HepG2 (cell line): ENCODE results near the gene SMCO4. TPM values are rescaled to one million over a fixed set of nuclear protein-coding genes. Genes with fewer than 3 reads are reported as not detected.

Experiments used
- ARID2 ChIP-seq: sonication (generic); formaldehyde crosslinking; IDR thresholded peaks from 2 replicates; pipeline ENCODE4 v1.8.1; 2022; ENCODE audit warnings: mild to moderate bottlenecking, missing genetic modification reagents, borderline replicate concordance
- ATAD3A ChIP-seq: sonication (generic); formaldehyde crosslinking; IDR thresholded peaks from 2 replicates; pipeline ENCODE4 v1.4.0; 2020; ENCODE audit warnings: missing genetic modification reagents
- CBX1 ChIP-seq: IDR thresholded peaks from one replicate; pipeline ENCODE4 v1.6.1; 2016; ENCODE audit warnings: antibody characterized with exemption, low read depth
- GATAD2A ChIP-seq: IDR thresholded peaks from 2 replicates; pipeline ENCODE4 v1.6.1; 2016
- HOXA7 ChIP-seq: sonication (generic); formaldehyde crosslinking; IDR thresholded peaks from 2 replicates; pipeline ENCODE4 v1.8.1; 2022; ENCODE audit warnings: mild to moderate bottlenecking, missing genetic modification reagents, moderate library complexity
- KDM6A ChIP-seq: IDR thresholded peaks from 2 replicates; pipeline ENCODE4 v1.6.1; 2016; ENCODE audit warnings: low read depth
- MEF2D ChIP-seq: sonication (generic); formaldehyde crosslinking; IDR thresholded peaks from 2 replicates; pipeline ENCODE4 v1.5.1; 2020; ENCODE audit warnings: mild to moderate bottlenecking, missing genetic modification reagents
- NPAS2 ChIP-seq: sonication (generic); formaldehyde crosslinking; IDR thresholded peaks from 2 replicates; pipeline ENCODE4 v1.8.0; 2022; ENCODE audit warnings: mild to moderate bottlenecking, missing genetic modification reagents, borderline replicate concordance
- PPARG ChIP-seq: conservative IDR thresholded peaks from 2 replicates; pipeline ENCODE4 v1.6.1; 2016; ENCODE audit warnings: missing biosample characterization, missing genetic modification reagents
- REPIN1 ChIP-seq: sonication (generic); formaldehyde crosslinking; IDR thresholded peaks from 2 replicates; pipeline ENCODE4 v1.8.0; 2022; ENCODE audit warnings: missing genetic modification reagents, low read depth, mild to moderate bottlenecking, borderline replicate concordance
- SMAD1 ChIP-seq: sonication (generic); formaldehyde crosslinking; IDR thresholded peaks from 2 replicates; pipeline ENCODE4 v1.4.0; 2020; ENCODE audit warnings: missing genetic modification reagents, low read depth, mild to moderate bottlenecking, borderline replicate concordance
- U2AF1 ChIP-seq: fragments of 200-400 bp; formaldehyde crosslinking; optimal IDR thresholded peaks from 2 replicates; pipeline ENCODE3; 2017; ENCODE audit warnings: mild to moderate bottlenecking, low read depth, low read length
- YY1 ChIP-seq: IDR thresholded peaks from 2 replicates; pipeline ENCODE4 v1.6.1; 2011; ENCODE audit warnings: low read length, low read depth, moderate library complexity, mild to moderate bottlenecking; ENCODE audit not compliant: insufficient read depth, insufficient replicate concordance
- ZNF350 ChIP-seq: sonication (generic); formaldehyde crosslinking; IDR thresholded peaks from 2 replicates; pipeline ENCODE4 v1.4.0; 2020; ENCODE audit warnings: mild to moderate bottlenecking, low read depth, missing genetic modification reagents, borderline replicate concordance
- ZNF614 ChIP-seq: IDR thresholded peaks from 2 replicates; pipeline ENCODE4 v1.6.1; 2018; ENCODE audit warnings: missing biosample characterization, missing genetic modification reagents, inconsistent platforms, borderline replicate concordance
- ZNF7 ChIP-seq: IDR thresholded peaks from 2 replicates; pipeline ENCODE4 v1.6.1; 2016; ENCODE audit warnings: missing biosample characterization, missing genetic modification reagents
- polyA plus RNA-seq, 8 experiments: library from polyadenylated mRNA; depleted of rRNA in 3 of 8; stranded (reverse) in 7 of 8; unstranded in 1 of 8; fragments of >200 nt; fragmentation: Illumina TruSeq in 4 of 8; extraction: Trizol in 4 of 8; gene quantifications; 2 replicates each; pipeline versions ENCODE4 v1.2.1 to v1.2.3, GENCODE V29; 2011 to 2016; ENCODE audit warnings: low read depth in 4 of 8, missing spikeins in 1 of 8, mixed read lengths in 1 of 8; ENCODE audit not compliant: insufficient read depth in 1 of 8
- total RNA-seq, 5 experiments: library from RNA; depleted of rRNA; stranded (reverse); fragments of >200 nt; fragmentation: Illumina TruSeq; extraction: Trizol; gene quantifications; 2 replicates each; pipeline ENCODE4 v1.2.3, GENCODE V29; 2016; ENCODE audit warnings: low read depth in 1 of 5
- TF ChIP-seq, protein P1 (sequence below): sonication (generic); formaldehyde crosslinking; IDR thresholded peaks from 2 replicates; pipeline ENCODE4 v1.4.0; 2020; ENCODE audit warnings: missing genetic modification reagents
- TF ChIP-seq, protein P2 (sequence below): sonication (generic); formaldehyde crosslinking; IDR thresholded peaks from 2 replicates; pipeline ENCODE4 v1.4.0; 2020; ENCODE audit warnings: missing genetic modification reagents, borderline replicate concordance
- TF ChIP-seq, protein P3 (sequence below): sonication (generic); formaldehyde crosslinking; IDR thresholded peaks from 2 replicates; pipeline ENCODE4 v1.5.0; 2020; ENCODE audit warnings: mild to moderate bottlenecking, missing genetic modification reagents, moderate library complexity
- TF ChIP-seq, protein P4 (sequence below): sonication (generic); formaldehyde crosslinking; IDR thresholded peaks from 2 replicates; pipeline ENCODE4 v1.5.0; 2020; ENCODE audit warnings: mild to moderate bottlenecking, missing genetic modification reagents, borderline replicate concordance
- TF ChIP-seq, protein P5 (sequence below): sonication (generic); formaldehyde crosslinking; IDR thresholded peaks from 2 replicates; pipeline ENCODE4 v1.8.0; 2023; ENCODE audit warnings: mild to moderate bottlenecking, missing genetic modification reagents

SMCO4 gene
- total and polyA plus RNA-seq, 2 of the 13 experiments (the other 11 are each of a cell fraction or from before 2014, with no cell fraction given) = 10.6 to 28.5 TPM

DNA sequence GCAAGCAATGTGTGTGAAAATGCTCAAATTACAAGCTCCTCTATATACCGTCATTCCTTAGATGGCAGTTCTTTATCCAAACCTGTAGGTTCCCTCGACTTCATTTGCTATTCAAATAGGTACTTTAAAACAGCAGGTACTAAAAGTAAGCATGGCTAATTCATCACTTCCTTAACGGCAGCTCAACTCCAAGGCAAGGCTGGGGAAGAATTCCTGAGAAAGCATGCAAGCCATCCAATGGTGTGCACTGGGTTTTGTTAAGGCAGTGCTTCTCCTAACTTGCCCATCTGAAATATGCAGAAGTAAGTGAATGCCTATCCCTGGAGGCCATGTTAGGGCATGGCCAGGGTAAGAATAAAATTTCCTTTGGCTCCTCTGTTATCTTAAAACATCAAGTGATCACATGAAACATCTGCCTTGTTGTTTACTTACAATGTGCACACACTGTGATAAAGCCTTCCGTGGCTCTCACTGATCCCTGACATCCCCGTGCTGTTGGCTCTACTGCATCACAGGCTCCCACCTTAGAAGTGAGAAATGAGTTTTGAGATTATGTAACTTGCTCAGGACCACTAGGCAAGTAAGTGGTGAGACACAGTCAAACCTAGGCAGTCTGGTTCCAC, 52.1 kb downstream of the SMCO4 start (continued):
- TF ChIP-seq CBX1 = no peak
- TF ChIP-seq REPIN1 = no peak
- TF ChIP-seq GATAD2A (CRISPR knock-in tag) = peak; percentile 57
- TF ChIP-seq U2AF1 = no peak
- no peak for TF ChIP-seq YY1
- TF ChIP-seq, protein P1, sequence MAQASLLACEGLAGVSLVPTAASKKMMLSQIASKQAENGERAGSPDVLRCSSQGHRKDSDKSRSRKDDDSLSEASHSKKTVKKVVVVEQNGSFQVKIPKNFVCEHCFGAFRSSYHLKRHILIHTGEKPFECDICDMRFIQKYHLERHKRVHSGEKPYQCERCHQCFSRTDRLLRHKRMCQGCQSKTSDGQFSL (CRISPR knock-in tag) = no peak
- no peak for TF ChIP-seq HOXA7
- TF ChIP-seq, protein P2, sequence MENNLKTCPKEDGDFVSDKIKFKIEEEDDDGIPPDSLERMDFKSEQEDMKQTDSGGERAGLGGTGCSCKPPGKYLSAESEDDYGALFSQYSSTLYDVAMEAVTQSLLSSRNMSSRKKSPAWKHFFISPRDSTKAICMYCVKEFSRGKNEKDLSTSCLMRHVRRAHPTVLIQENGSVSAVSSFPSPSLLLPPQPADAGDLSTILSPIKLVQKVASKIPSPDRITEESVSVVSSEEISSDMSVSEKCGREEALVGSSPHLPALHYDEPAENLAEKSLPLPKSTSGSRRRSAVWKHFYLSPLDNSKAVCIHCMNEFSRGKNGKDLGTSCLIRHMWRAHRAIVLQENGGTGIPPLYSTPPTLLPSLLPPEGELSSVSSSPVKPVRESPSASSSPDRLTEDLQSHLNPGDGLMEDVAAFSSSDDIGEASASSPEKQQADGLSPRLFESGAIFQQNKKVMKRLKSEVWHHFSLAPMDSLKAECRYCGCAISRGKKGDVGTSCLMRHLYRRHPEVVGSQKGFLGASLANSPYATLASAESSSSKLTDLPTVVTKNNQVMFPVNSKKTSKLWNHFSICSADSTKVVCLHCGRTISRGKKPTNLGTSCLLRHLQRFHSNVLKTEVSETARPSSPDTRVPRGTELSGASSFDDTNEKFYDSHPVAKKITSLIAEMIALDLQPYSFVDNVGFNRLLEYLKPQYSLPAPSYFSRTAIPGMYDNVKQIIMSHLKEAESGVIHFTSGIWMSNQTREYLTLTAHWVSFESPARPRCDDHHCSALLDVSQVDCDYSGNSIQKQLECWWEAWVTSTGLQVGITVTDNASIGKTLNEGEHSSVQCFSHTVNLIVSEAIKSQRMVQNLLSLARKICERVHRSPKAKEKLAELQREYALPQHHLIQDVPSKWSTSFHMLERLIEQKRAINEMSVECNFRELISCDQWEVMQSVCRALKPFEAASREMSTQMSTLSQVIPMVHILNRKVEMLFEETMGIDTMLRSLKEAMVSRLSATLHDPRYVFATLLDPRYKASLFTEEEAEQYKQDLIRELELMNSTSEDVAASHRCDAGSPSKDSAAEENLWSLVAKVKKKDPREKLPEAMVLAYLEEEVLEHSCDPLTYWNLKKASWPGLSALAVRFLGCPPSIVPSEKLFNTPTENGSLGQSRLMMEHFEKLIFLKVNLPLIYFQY (CRISPR knock-in tag) = no peak
- TF ChIP-seq, protein P3, sequence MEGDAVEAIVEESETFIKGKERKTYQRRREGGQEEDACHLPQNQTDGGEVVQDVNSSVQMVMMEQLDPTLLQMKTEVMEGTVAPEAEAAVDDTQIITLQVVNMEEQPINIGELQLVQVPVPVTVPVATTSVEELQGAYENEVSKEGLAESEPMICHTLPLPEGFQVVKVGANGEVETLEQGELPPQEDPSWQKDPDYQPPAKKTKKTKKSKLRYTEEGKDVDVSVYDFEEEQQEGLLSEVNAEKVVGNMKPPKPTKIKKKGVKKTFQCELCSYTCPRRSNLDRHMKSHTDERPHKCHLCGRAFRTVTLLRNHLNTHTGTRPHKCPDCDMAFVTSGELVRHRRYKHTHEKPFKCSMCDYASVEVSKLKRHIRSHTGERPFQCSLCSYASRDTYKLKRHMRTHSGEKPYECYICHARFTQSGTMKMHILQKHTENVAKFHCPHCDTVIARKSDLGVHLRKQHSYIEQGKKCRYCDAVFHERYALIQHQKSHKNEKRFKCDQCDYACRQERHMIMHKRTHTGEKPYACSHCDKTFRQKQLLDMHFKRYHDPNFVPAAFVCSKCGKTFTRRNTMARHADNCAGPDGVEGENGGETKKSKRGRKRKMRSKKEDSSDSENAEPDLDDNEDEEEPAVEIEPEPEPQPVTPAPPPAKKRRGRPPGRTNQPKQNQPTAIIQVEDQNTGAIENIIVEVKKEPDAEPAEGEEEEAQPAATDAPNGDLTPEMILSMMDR (CRISPR knock-in tag) = no peak
- TF ChIP-seq KDM6A = no peak
- no peak for TF ChIP-seq SMAD1 (CRISPR knock-in tag)
- TF ChIP-seq ARID2 (CRISPR knock-in tag) = 0 out of 2 replicates have a peak, but pooled peaks have one; percentile 30
- TF ChIP-seq, protein P4, sequence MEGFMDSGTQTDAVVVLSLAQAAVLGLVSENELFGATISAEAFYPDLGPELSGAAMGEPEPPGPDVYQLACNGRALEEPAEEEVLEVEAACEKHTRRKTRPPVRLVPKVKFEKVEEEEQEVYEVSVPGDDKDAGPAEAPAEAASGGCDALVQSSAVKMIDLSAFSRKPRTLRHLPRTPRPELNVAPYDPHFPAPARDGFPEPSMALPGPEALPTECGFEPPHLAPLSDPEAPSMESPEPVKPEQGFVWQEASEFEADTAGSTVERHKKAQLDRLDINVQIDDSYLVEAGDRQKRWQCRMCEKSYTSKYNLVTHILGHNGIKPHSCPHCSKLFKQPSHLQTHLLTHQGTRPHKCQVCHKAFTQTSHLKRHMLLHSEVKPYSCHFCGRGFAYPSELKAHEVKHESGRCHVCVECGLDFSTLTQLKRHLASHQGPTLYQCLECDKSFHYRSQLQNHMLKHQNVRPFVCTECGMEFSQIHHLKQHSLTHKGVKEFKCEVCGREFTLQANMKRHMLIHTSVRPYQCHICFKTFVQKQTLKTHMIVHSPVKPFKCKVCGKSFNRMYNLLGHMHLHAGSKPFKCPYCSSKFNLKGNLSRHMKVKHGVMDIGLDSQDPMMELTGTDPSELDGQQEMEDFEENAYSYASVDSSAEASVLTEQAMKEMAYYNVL (CRISPR knock-in tag) = no peak
- TF ChIP-seq ATAD3A (CRISPR knock-in tag) = no peak
- no peak for TF ChIP-seq ZNF7 (CRISPR knock-in tag)
- TF ChIP-seq MEF2D (CRISPR knock-in tag) = no peak
- TF ChIP-seq NPAS2 (CRISPR knock-in tag) = no peak
- TF ChIP-seq PPARG (CRISPR knock-in tag) = no peak
- TF ChIP-seq ZNF350 (CRISPR knock-in tag) = no peak
- TF ChIP-seq, protein P5, sequence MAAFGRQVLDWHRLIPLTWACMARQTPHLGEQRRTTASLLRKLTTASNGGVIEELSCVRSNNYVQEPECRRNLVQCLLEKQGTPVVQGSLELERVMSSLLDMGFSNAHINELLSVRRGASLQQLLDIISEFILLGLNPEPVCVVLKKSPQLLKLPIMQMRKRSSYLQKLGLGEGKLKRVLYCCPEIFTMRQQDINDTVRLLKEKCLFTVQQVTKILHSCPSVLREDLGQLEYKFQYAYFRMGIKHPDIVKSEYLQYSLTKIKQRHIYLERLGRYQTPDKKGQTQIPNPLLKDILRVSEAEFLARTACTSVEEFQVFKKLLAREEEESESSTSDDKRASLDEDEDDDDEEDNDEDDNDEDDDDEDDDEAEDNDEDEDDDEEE (CRISPR knock-in tag) = no peak
- TF ChIP-seq ZNF614 = no peak
